Natural killer cell (primary cell): ENCODE measurements around the gene ATP2B2. TPM values are rescaled to one million over a fixed set of nuclear protein-coding genes. Genes with fewer than 3 reads are reported as not detected.

Source experiments
- ATAC-seq, 3 donors: fragments of 150-1000 bp in 2 of 3; fragments of 200-7000 bp in 1 of 3; cut with Tn5 transposase; 1 replicate in 1 of 3; 2 replicates in 2 of 3; pipeline ENCODE4 v1.10.0; 2021; ENCODE audit warnings: mild to moderate bottlenecking in 2 of 3, moderate library complexity in 2 of 3
- DNase-seq, 2 donors: peaks; one replicate each; pipeline versions ENCODE4 v3.0.0 to v3.0.0-alpha.2; 2013 to 2021; ENCODE audit warnings: mixed read lengths in 1 of 2
- H3K27ac ChIP-seq: one replicate; pipeline ENCODE4 v1.5.1; 2013; ENCODE audit warnings: mild to moderate bottlenecking, low read length
- H3K27me3 ChIP-seq: one replicate; pipeline ENCODE4 v1.6.1; 2013; ENCODE audit warnings: low read length; ENCODE audit not compliant: control insufficient read depth, insufficient read depth
- H3K36me3 ChIP-seq: one replicate; pipeline ENCODE4 v1.6.1; 2013; ENCODE audit warnings: low read length; ENCODE audit not compliant: control insufficient read depth, insufficient read depth
- H3K4me1 ChIP-seq: one replicate; pipeline ENCODE4 v1.6.1; 2013; ENCODE audit warnings: low read length; ENCODE audit not compliant: control insufficient read depth, insufficient read depth
- H3K4me3 ChIP-seq: one replicate; pipeline ENCODE4 v1.5.1; 2013; ENCODE audit warnings: low read length
- H3K9me3 ChIP-seq: one replicate; pipeline ENCODE4 v1.6.1; 2013; ENCODE audit warnings: low read length; ENCODE audit not compliant: control insufficient read depth, insufficient read depth
- H3K27ac Mint-ChIP-seq, 2 donors: one replicate each; pipeline ENCODE4 v1.8.0; 2022; ENCODE audit warnings: mild to moderate bottlenecking in 2 of 2, mixed read lengths in 2 of 2, moderate library complexity in 1 of 2
- H3K27me3 Mint-ChIP-seq, 2 donors: one replicate each; pipeline ENCODE4 v1.8.0; 2022; ENCODE audit warnings: low read depth in 2 of 2, mixed read lengths in 2 of 2
- H3K36me3 Mint-ChIP-seq: one replicate; pipeline ENCODE4 v1.8.0; 2022; ENCODE audit warnings: mixed read lengths
- H3K4me1 Mint-ChIP-seq, 2 donors: one replicate each; pipeline ENCODE4 v1.8.0; 2022; ENCODE audit warnings: mixed read lengths in 2 of 2
- H3K4me3 Mint-ChIP-seq: one replicate; pipeline ENCODE4 v1.8.0; 2022; ENCODE audit warnings: mild to moderate bottlenecking, moderate library complexity, mixed read lengths
- H3K9me3 Mint-ChIP-seq, 2 donors: one replicate each; pipeline ENCODE4 v1.8.0; 2022; ENCODE audit warnings: mixed read lengths in 2 of 2
- CTCF ChIP-seq: fragments of 200-600 bp; IDR thresholded peaks from one replicate; pipeline ENCODE4 v1.8.0; 2022; ENCODE audit warnings: antibody characterized with exemption
- WGBS: methylation state at CpG from one replicate; pipeline ENCODE4 v1.1.7; 2013; ENCODE audit warnings: missing lambda C conversion rate; ENCODE audit not compliant: insufficient coverage; 5-methylcytosine and 5-hydroxymethylcytosine counted together
- intact Hi-C: fragments of 100-400 bp; cut with micrococcal nuclease; formaldehyde crosslinking; loops from one replicate; pipeline ENCODE4 v1.14.2; 2022
- total RNA-seq, 4 donors: library from RNA; stranded (reverse); fragments of 120-200 nt in 1 of 4; gene quantifications; one replicate each; pipeline versions ENCODE4 v1.2.3 to v1.2.4, GENCODE V29; 2013 to 2022

Gene ATP2B2
- total RNA-seq, 3 donors from 2014 or later (not counting 1 experiment from before 2014, with no cell fraction given), result not detected

- Mint-ChIP-seq H3K9me3 (no peaks in the 10 kb centered on the region), H3K27me3 (peaks cover 16 to 39% of the 10 kb centered on the region in 2 donors), H3K4me3 (no peak overlapping the region), H3K27ac (no peak overlapping the region), H3K4me1 (no peaks in the 10 kb centered on the region), H3K36me3 (no peaks in the 10 kb centered on the region)
- ATAC-seq (no peak), DNase-seq (no peak)
- intact Hi-C loops, result no loop called here
- no peak for TF ChIP-seq CTCF
- 82% methylated on average over 5 of the region's 5 CpGs for WGBS
- no peak overlapping the region for H3K4me3 ChIP-seq
- peaks cover 3% of the 10 kb centered on the region for H3K27me3 ChIP-seq
- no peaks in the 10 kb centered on the region for H3K4me1 ChIP-seq
- H3K9me3 ChIP-seq, result no peaks in the 10 kb centered on the region
- H3K36me3 ChIP-seq, result no peaks in the 10 kb centered on the region
- H3K27ac ChIP-seq, result no peak overlapping the region
Measured at GRCh38 chr3:10466186-10466585, 39.2 kb downstream of the ATP2B2 start.

GRCh38 chr3:10465161-10465560 is 40.2 kb downstream of the ATP2B2 start:
- intact Hi-C loops, result no loop called here
- 48% methylated on average over 1 of the region's 1 CpG for WGBS
- no peaks in the 10 kb centered on the region for H3K4me1 ChIP-seq
- H3K27me3 Mint-ChIP-seq, result peaks cover 12 to 34% of the 10 kb centered on the region in 2 donors
- no peaks in the 10 kb centered on the region for H3K9me3 Mint-ChIP-seq
- peaks cover 1% of the 10 kb centered on the region for H3K27me3 ChIP-seq
- no peaks in the 10 kb centered on the region for H3K4me1 Mint-ChIP-seq
- H3K9me3 ChIP-seq, result no peaks in the 10 kb centered on the region
- ATAC-seq (no peak), DNase-seq (no peak)
- no peak overlapping the region for H3K27ac ChIP-seq
- no peaks in the 10 kb centered on the region for H3K36me3 Mint-ChIP-seq
- H3K27ac Mint-ChIP-seq, result no peak overlapping the region
- H3K36me3 ChIP-seq, result no peaks in the 10 kb centered on the region
- no peak overlapping the region for H3K4me3 Mint-ChIP-seq
- no peak overlapping the region for H3K4me3 ChIP-seq
- no peak for TF ChIP-seq CTCF

GRCh38 chr3:10463533-10464434 is 41.6 kb downstream of the ATP2B2 start:
- intact Hi-C loops, result no loop called here
- Histone ChIP-seq H3K4me3 (no peak overlapping the region), H3K27ac (no peak overlapping the region), H3K36me3 (no peaks in the 10 kb centered on the region), H3K4me1 (no peaks in the 10 kb centered on the region), H3K9me3 (no peaks in the 10 kb centered on the region), H3K27me3 (no peaks in the 10 kb centered on the region)
- no peak for TF ChIP-seq CTCF
- Mint-ChIP-seq H3K27me3 (peaks cover 7 to 20% of the 10 kb centered on the region in 2 donors), H3K9me3 (no peaks in the 10 kb centered on the region), H3K4me3 (no peak overlapping the region), H3K36me3 (no peaks in the 10 kb centered on the region), H3K4me1 (no peaks in the 10 kb centered on the region), H3K27ac (no peak overlapping the region)
- 79% methylated on average over 21 of the region's 21 CpGs for WGBS
- ATAC-seq (no peak), DNase-seq (no peak)
